CD4-positive, alpha-beta T cell (primary cell): Measurements from ENCODE around the gene OR2A25. TPM values are rescaled to one million over a fixed set of nuclear protein-coding genes. Genes with fewer than 3 reads are reported as not detected.
"Not testable (repeated sequence)": the region's sequence is repeated elsewhere in the genome, so short reads cannot be mapped to it uniquely, and the experiment has no call there.

Experiments used
- ATAC-seq: fragments of 200-7000 bp; cut with Tn5 transposase; one replicate; pipeline ENCODE4 v1.10.0; 2022; ENCODE audit warnings: mild to moderate bottlenecking; ENCODE audit not compliant: poor library complexity
- CTCF ChIA-PET: fragments of 350-600 bp; sonication (Branson Sonifier 250); formaldehyde crosslinking; loops from one replicate; lab custom pipeline; 2021; ENCODE audit warnings: antibody characterized with exemption, inconsistent platforms; lab: Charles Lee
- POLR2A ChIA-PET: fragments of 350-600 bp; sonication (Branson Sonifier 250); formaldehyde crosslinking; loops from one replicate; lab custom pipeline; 2021; ENCODE audit warnings: antibody characterized with exemption, inconsistent platforms; lab: Charles Lee
- DNase-seq, 14 experiments: peaks; one replicate each; pipeline ENCODE4 v3.0.0-alpha.2; 2013 to 2020; ENCODE audit warnings: mixed read lengths in 2 of 14
- H3K27ac ChIP-seq, 2 donors: one replicate each; pipeline versions ENCODE4 v1.5.1 to v1.7.0; 2013; ENCODE audit warnings: low read length in 2 of 2, low read depth in 1 of 2, mild to moderate bottlenecking in 1 of 2
- H3K27me3 ChIP-seq, 2 experiments: 1 replicate in 1 of 2; 2 replicates in 1 of 2; pipeline versions ENCODE4 v1.6.1 to v1.7.0; 2013; ENCODE audit warnings: low read length in 2 of 2, control low read depth in 1 of 2, mild to moderate bottlenecking in 1 of 2, moderate library complexity in 1 of 2; ENCODE audit not compliant: insufficient read depth in 2 of 2, control insufficient read depth in 1 of 2
- H3K36me3 ChIP-seq: one replicate; pipeline ENCODE4 v1.6.1; 2013; ENCODE audit warnings: low read length, control low read depth; ENCODE audit not compliant: insufficient read depth
- H3K4me1 ChIP-seq: one replicate; pipeline ENCODE4 v1.6.1; 2013; ENCODE audit warnings: low read length, control low read depth; ENCODE audit not compliant: insufficient read depth
- H3K4me3 ChIP-seq: one replicate; pipeline ENCODE4 v1.5.1; 2013; ENCODE audit warnings: mild to moderate bottlenecking, low read length, moderate library complexity
- H3K9me3 ChIP-seq, 2 experiments: 1 replicate in 1 of 2; 2 replicates in 1 of 2; pipeline versions ENCODE4 v1.6.1 to v1.7.0; 2013; ENCODE audit warnings: low read length in 2 of 2, mild to moderate bottlenecking in 2 of 2, control low read depth in 1 of 2, moderate library complexity in 1 of 2; ENCODE audit not compliant: control insufficient read depth in 1 of 2, insufficient read depth in 1 of 2
- H3K27ac Mint-ChIP-seq: one replicate; pipeline ENCODE4 v1.8.0; 2020; ENCODE audit warnings: mixed read lengths
- H3K27me3 Mint-ChIP-seq: one replicate; pipeline ENCODE4 v1.8.0; 2021; ENCODE audit warnings: mixed read lengths
- H3K36me3 Mint-ChIP-seq: one replicate; pipeline ENCODE4 v1.8.0; 2021; ENCODE audit warnings: low read depth, mixed read lengths
- H3K4me1 Mint-ChIP-seq: one replicate; pipeline ENCODE4 v1.8.0; 2021; ENCODE audit warnings: low read depth, mixed read lengths
- H3K4me3 Mint-ChIP-seq: one replicate; pipeline ENCODE4 v1.8.0; 2020; ENCODE audit warnings: mild to moderate bottlenecking, mixed read lengths
- H3K9me3 Mint-ChIP-seq: one replicate; pipeline ENCODE4 v1.8.0; 2020; ENCODE audit warnings: mixed read lengths
- intact Hi-C, 2 experiments: fragments of 100-400 bp; cut with DNase I in 1 of 2; cut with micrococcal nuclease in 1 of 2; formaldehyde crosslinking; loops; one replicate each; pipeline versions ENCODE4 v1.15.1 to v1.9.0; 2023 to 2025; cut with DNase I, micrococcal nuclease
- total RNA-seq, 174 experiments: library from RNA in 2 of 174; stranded (reverse) in 2 of 174; gene quantifications; one replicate each; pipeline ENCODE4 v1.2.3 and lab custom pipeline; 2021 to 2026
- TF ChIP-seq, protein P1 (sequence below): fragments of 200-600 bp; IDR thresholded peaks from one replicate; pipeline ENCODE4 v1.8.0; 2022; ENCODE audit warnings: antibody characterized with exemption, mild to moderate bottlenecking

Gene OR2A25
- total RNA-seq, 2 experiments from 2014 or later, result not detected

DNA sequence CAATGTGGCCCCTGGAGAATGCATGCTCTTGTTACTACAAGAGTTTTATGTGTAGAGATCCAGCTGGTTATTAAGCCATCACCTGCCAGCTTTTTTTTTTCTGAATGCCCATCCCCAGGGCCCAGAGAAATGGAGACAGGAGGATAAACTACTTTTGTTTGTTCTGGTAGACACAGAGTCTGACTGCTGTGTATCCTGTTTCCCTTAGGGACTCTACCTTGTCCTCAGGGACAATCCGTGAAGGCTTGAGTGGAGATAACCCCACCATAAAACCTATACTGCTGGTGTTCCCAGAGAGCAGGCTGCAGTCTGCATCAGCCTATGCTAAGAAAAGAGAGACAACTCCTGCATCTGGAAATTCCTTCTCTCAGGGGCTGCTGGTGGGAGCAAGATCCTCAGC is 21.0 kb upstream of the OR2A25 start, which contains the start of gene OR2A5:
Gene OR2A5 (plus strand): TSS at position 301 of the 400 bp plus-strand sequence. CDS start 1,454 bp downstream, outside the sequence.
- peaks cover 0 to 6% of the 10 kb centered on the region in 2 experiments for H3K27me3 ChIP-seq
- no peaks in the 10 kb centered on the region for H3K4me1 ChIP-seq
- ATAC-seq, result no peak
- H3K27ac ChIP-seq, result no peak within 1 kb of the TSS
- no peak within 1 kb of the TSS for H3K4me3 Mint-ChIP-seq
- no peaks in the 10 kb centered on the region for H3K9me3 Mint-ChIP-seq
- intact Hi-C loops, result no loop called here
- H3K36me3 Mint-ChIP-seq, result no peaks in the 10 kb centered on the region
- H3K36me3 ChIP-seq, result no peaks in the 10 kb centered on the region
- H3K27ac Mint-ChIP-seq, result no peak within 1 kb of the TSS
- no peaks in the 10 kb centered on the region for H3K4me1 Mint-ChIP-seq
- H3K9me3 ChIP-seq, result peaks cover 0 to 4% of the 10 kb centered on the region in 2 experiments
- H3K27me3 Mint-ChIP-seq, result peaks cover 38% of the 10 kb centered on the region
- H3K4me3 ChIP-seq, result no peak within 1 kb of the TSS
- TF ChIP-seq, protein P1, sequence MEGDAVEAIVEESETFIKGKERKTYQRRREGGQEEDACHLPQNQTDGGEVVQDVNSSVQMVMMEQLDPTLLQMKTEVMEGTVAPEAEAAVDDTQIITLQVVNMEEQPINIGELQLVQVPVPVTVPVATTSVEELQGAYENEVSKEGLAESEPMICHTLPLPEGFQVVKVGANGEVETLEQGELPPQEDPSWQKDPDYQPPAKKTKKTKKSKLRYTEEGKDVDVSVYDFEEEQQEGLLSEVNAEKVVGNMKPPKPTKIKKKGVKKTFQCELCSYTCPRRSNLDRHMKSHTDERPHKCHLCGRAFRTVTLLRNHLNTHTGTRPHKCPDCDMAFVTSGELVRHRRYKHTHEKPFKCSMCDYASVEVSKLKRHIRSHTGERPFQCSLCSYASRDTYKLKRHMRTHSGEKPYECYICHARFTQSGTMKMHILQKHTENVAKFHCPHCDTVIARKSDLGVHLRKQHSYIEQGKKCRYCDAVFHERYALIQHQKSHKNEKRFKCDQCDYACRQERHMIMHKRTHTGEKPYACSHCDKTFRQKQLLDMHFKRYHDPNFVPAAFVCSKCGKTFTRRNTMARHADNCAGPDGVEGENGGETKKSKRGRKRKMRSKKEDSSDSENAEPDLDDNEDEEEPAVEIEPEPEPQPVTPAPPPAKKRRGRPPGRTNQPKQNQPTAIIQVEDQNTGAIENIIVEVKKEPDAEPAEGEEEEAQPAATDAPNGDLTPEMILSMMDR, result no peak
- CTCF ChIA-PET, result no interaction called here
- POLR2A ChIA-PET, result no interaction called here
- DNase-seq, result no peak

DNA sequence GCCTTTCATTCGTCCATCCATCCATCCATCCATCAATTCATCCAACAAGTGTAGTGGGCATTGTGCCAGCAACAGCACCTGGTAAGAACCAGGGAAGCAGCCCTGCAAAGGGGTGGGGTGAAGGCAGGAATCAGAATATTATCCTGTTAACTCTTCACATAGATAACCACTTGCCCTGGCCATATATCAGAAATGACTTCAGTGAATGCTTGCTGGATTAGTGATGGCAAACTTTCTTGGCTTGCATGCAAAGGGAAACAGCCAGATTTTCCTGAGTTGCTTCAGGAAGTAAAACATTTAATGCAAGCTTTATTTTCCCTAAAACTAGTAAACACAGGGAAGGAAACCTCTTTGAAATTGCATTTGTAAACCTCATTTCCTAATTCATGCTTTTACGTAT is 20.1 kb upstream of the OR2A25 start:
- Histone ChIP-seq H3K4me3 (no peak overlapping the region), H3K27me3 (peaks cover 0 to 7% of the 10 kb centered on the region in 2 experiments), H3K36me3 (no peaks in the 10 kb centered on the region), H3K27ac (no peak overlapping the region), H3K4me1 (no peaks in the 10 kb centered on the region), H3K9me3 (peaks cover 0 to 4% of the 10 kb centered on the region in 2 experiments)
- no peaks in the 10 kb centered on the region for H3K4me1 Mint-ChIP-seq
- intact Hi-C loops, result no loop called here
- POLR2A ChIA-PET, result no interaction called here
- no peak overlapping the region for H3K27ac Mint-ChIP-seq
- TF ChIP-seq, protein P1, result no peak
- CTCF ChIA-PET, result no interaction called here
- H3K27me3 Mint-ChIP-seq, result peaks cover 45% of the 10 kb centered on the region
- H3K9me3 Mint-ChIP-seq, result no peaks in the 10 kb centered on the region
- ATAC-seq, result no peak
- H3K4me3 Mint-ChIP-seq, result no peak overlapping the region
- no peak for DNase-seq
- no peaks in the 10 kb centered on the region for H3K36me3 Mint-ChIP-seq

DNA sequence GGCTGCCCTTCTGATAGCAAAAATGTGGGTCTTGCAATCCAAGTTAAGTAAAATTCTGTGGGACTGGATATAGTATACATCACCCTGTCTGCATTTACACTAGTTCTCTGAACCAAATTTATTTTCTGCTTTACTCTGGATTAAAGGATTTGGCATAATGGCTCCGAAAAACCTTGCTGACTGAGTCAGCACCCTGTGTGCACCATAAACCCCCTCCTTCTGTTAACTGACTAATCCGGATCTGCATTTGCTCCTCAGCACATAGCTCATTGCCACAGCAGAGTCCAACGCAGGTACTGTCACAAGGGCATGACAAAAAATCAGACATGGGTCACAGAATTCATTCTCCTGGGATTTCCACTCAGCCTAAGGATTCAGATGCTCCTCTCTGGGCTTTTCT is 19.5 kb upstream of the OR2A25 start:
- intact Hi-C loops, result no loop called here
- H3K4me1 Mint-ChIP-seq, result no peaks in the 10 kb centered on the region
- peaks cover 0 to 4% of the 10 kb centered on the region in 2 experiments for H3K9me3 ChIP-seq
- peaks cover 51% of the 10 kb centered on the region for H3K27me3 Mint-ChIP-seq
- POLR2A ChIA-PET, result no interaction called here
- no peaks in the 10 kb centered on the region for H3K36me3 Mint-ChIP-seq
- no peaks in the 10 kb centered on the region for H3K36me3 ChIP-seq
- H3K27ac ChIP-seq, result no peak overlapping the region
- no peak overlapping the region for H3K27ac Mint-ChIP-seq
- no peak overlapping the region for H3K4me3 Mint-ChIP-seq
- DNase-seq (no peak), ATAC-seq (no peak)
- peaks cover 0 to 7% of the 10 kb centered on the region in 2 experiments for H3K27me3 ChIP-seq
- CTCF ChIA-PET, result no interaction called here
- no peaks in the 10 kb centered on the region for H3K4me1 ChIP-seq
- H3K9me3 Mint-ChIP-seq, result no peaks in the 10 kb centered on the region
- TF ChIP-seq, protein P1, result no peak
- no peak overlapping the region for H3K4me3 ChIP-seq

GRCh38 chr7:144050884-144051283 is 18.7 kb upstream of the OR2A25 start:
- H3K36me3 Mint-ChIP-seq, H3K27me3 ChIP-seq, POLR2A ChIA-PET, H3K4me1 ChIP-seq, intact Hi-C loops, H3K27ac Mint-ChIP-seq, H3K27ac ChIP-seq, H3K36me3 ChIP-seq, H3K9me3 Mint-ChIP-seq, H3K4me3 Mint-ChIP-seq, H3K4me1 Mint-ChIP-seq, H3K4me3 ChIP-seq, DNase-seq, ATAC-seq, H3K9me3 ChIP-seq, CTCF ChIA-PET: not testable (repeated sequence)
- H3K27me3 Mint-ChIP-seq, result peaks cover 55% of the 10 kb centered on the region
